A549 (cell line): ENCODE results near the gene STRA8. TPM values are rescaled to one million over a fixed set of nuclear protein-coding genes. Genes with fewer than 3 reads are reported as not detected.

Experiments used
- ATAC-seq, 2 experiments: fragments of 200-7000 bp in 1 of 2; fragments of >200 bp in 1 of 2; cut with Nextera tagmentation in 1 of 2; cut with Tn5 transposase in 1 of 2; 3 replicates each; pipeline versions ENCODE4 v1.8.0 to v1.9.1; 2018 to 2020; ENCODE audit warnings: mild to moderate bottlenecking in 1 of 2, moderate library complexity in 1 of 2
- CTCF ChIA-PET: fragments of 300-600 bp; sonication (Branson Sonifier 250); formaldehyde crosslinking; extraction: SDS; loops from one replicate; lab custom pipeline; 2021; ENCODE audit warnings: antibody characterized with exemption, inconsistent platforms; lab: Yijun Ruan, JAX
- POLR2A ChIA-PET: fragments of 350-600 bp; formaldehyde crosslinking; extraction: SDS; loops from one replicate; lab custom pipeline; 2021; ENCODE audit warnings: antibody characterized with exemption, inconsistent platforms; lab: Yijun Ruan, JAX
- DNase-seq, 2 experiments: peaks; one replicate each; pipeline versions ENCODE4 v3.0.0 to v3.0.0-alpha.2; 2011 to 2016; ENCODE audit warnings: low read depth in 1 of 2, low spot score in 1 of 2
- FAIRE-seq: peaks from 2 replicates; lab custom pipeline; 2011; peaks lifted over from hg19 to GRCh38; lab: Jason Lieb, UNC
- H3K27ac ChIP-seq, 2 experiments: fragments of >200 bp; sonication (Bioruptor Twin); formaldehyde crosslinking; 3 replicates each; pipeline ENCODE4 v1.5.1; 2016 to 2017
- H3K4me1 ChIP-seq: fragments of >200 bp; sonication (Bioruptor Twin); formaldehyde crosslinking; 3 replicates; pipeline ENCODE4 v1.6.1; 2016
- H3K4me2 ChIP-seq: fragments of >200 bp; sonication (Bioruptor Twin); formaldehyde crosslinking; 3 replicates; pipeline ENCODE4 v1.6.1; 2016
- H3K4me3 ChIP-seq: fragments of >200 bp; sonication (Bioruptor Twin); formaldehyde crosslinking; 3 replicates; pipeline ENCODE4 v1.5.1; 2016
- H3K9me3 ChIP-seq: fragments of >200 bp; sonication (Bioruptor Twin); formaldehyde crosslinking; 3 replicates; pipeline ENCODE4 v1.6.1; 2016
- CEBPB ChIP-seq, 2 experiments: fragments of >200 bp in 1 of 2; sonication (Bioruptor Twin) in 1 of 2; formaldehyde crosslinking in 1 of 2; IDR thresholded peaks; 2 replicates each; pipeline ENCODE4 v1.6.1; 2012 to 2016
- CTCF ChIP-seq: fragments of >200 bp; sonication (Bioruptor Twin); formaldehyde crosslinking; IDR thresholded peaks from 3 replicates; pipeline ENCODE4 v1.5.1; 2016
- EP300 ChIP-seq, 2 experiments: fragments of >200 bp; sonication (Bioruptor Twin); formaldehyde crosslinking; IDR thresholded peaks; 2 replicates in 1 of 2; 3 replicates in 1 of 2; pipeline ENCODE4 v1.6.1; 2016 to 2017
- FOSB ChIP-seq: fragments of 250-450 bp; sonication (Bioruptor Pico); IDR thresholded peaks from 2 replicates; pipeline ENCODE4 v1.5.0; 2020; ENCODE audit warnings: mild to moderate bottlenecking, moderate library complexity
- FOSL2 ChIP-seq, 2 experiments: fragments of 450-650 bp in 1 of 2; fragments of >200 bp in 1 of 2; sonication (Bioruptor Twin) in 1 of 2; formaldehyde crosslinking; IDR thresholded peaks; 2 replicates each; pipeline versions ENCODE4 v1.5.0 to v1.6.1; 2016 to 2020; ENCODE audit warnings: mild to moderate bottlenecking in 1 of 2, moderate library complexity in 1 of 2
- GATA3 ChIP-seq: IDR thresholded peaks from 2 replicates; pipeline ENCODE4 v1.6.1; 2012; ENCODE audit warnings: borderline replicate concordance
- HMGXB4 ChIP-seq: fragments of 250-450 bp; sonication (Bioruptor Pico); IDR thresholded peaks from 2 replicates; pipeline ENCODE4 v1.5.0; 2021; ENCODE audit warnings: mild to moderate bottlenecking, moderate library complexity, borderline replicate concordance
- HOXB13 ChIP-seq: fragments of 250-450 bp; sonication (Bioruptor Pico); IDR thresholded peaks from 2 replicates; pipeline ENCODE4 v1.5.0; 2020; ENCODE audit warnings: low read depth, mild to moderate bottlenecking, moderate library complexity
- JUN ChIP-seq, 2 experiments: fragments of >200 bp; sonication (Bioruptor Twin); formaldehyde crosslinking; IDR thresholded peaks; 2 replicates in 1 of 2; 3 replicates in 1 of 2; pipeline ENCODE4 v1.6.1; 2016 to 2017
- JUNB ChIP-seq: fragments of >200 bp; sonication (Bioruptor Twin); formaldehyde crosslinking; IDR thresholded peaks from 2 replicates; pipeline ENCODE4 v1.6.1; 2016
- KDM1A ChIP-seq: fragments of 200-600 bp; sonication (generic); IDR thresholded peaks from 2 replicates; pipeline ENCODE4 v1.6.1; 2016; ENCODE audit warnings: low read depth, mild to moderate bottlenecking
- KDM5A ChIP-seq: fragments of 200-600 bp; sonication (generic); IDR thresholded peaks from 2 replicates; pipeline ENCODE4 v1.6.1; 2016; ENCODE audit warnings: antibody characterized with exemption, mild to moderate bottlenecking
- NR3C1 ChIP-seq: fragments of >200 bp; sonication (Bioruptor Twin); formaldehyde crosslinking; IDR thresholded peaks from 3 replicates; pipeline ENCODE4 v1.6.1; 2017
- RAD21 ChIP-seq, 2 experiments: fragments of >200 bp in 1 of 2; sonication (Bioruptor Twin) in 1 of 2; formaldehyde crosslinking in 1 of 2; IDR thresholded peaks in 1 of 2; conservative IDR thresholded peaks in 1 of 2; 2 replicates in 1 of 2; 3 replicates in 1 of 2; pipeline ENCODE4 v1.6.1; 2012 to 2018; ENCODE audit warnings: inconsistent platforms in 1 of 2
- REST ChIP-seq: fragments of 200-600 bp; sonication (generic); IDR thresholded peaks from 2 replicates; pipeline ENCODE4 v1.6.1; 2016; ENCODE audit warnings: antibody characterized with exemption, mild to moderate bottlenecking, moderate library complexity
- RNF2 ChIP-seq: fragments of 200-600 bp; sonication (generic); IDR thresholded peaks from 2 replicates; pipeline ENCODE4 v1.6.1; 2016; ENCODE audit warnings: low read depth, mild to moderate bottlenecking, antibody characterized with exemption, moderate library complexity, borderline replicate concordance
- WGBS: methylation state at CpG from one replicate; pipeline ENCODE4 v1.1.6; 2017; ENCODE audit errors: missing lambda C conversion rate; 5-methylcytosine and 5-hydroxymethylcytosine counted together
- polyA plus RNA-seq, 4 experiments: library from polyadenylated mRNA; depleted of rRNA in 3 of 4; stranded (reverse); fragments of >200 nt; fragmentation: RNase III in 1 of 4; extraction: RNeasy Plus Mini Kit Qiagen cat#74134 plus additional on column Dnase treatment in 1 of 4; gene quantifications; 2 replicates in 3 of 4; 3 replicates in 1 of 4; pipeline ENCODE4 v1.2.3, GENCODE V29; 2011 to 2017

Gene STRA8
- polyA plus RNA-seq, 2 of the 4 experiments (the other 2 are of a cell fraction): not detected

- DNase-seq: no peak
- no peak for ATAC-seq
- H3K9me3 ChIP-seq: no peaks in the 10 kb centered on the region
- ChIA-PET POLR2A (no interaction called here), CTCF (interaction anchor here (0.9 kb wide), 1 partner anchor 128 kb away, joined by 3 read pairs; no protein-coding TSS in a partner anchor)
- no peak for TF ChIP-seq RNF2
- TF ChIP-seq JUNB: no peak
- TF ChIP-seq KDM5A: no peak
- TF ChIP-seq KDM1A: no peak
- TF ChIP-seq HOXB13: no peak
- no peak for TF ChIP-seq REST
- no peak for TF ChIP-seq JUN (IDR thresholded peaks at IDR 0.05)
- no peak for TF ChIP-seq CTCF
- no peak for TF ChIP-seq HMGXB4 (CRISPR knock-in tag)
- no peak for TF ChIP-seq NR3C1
- TF ChIP-seq FOSB (CRISPR knock-in tag): no peak
- FAIRE-seq: no peak
- H3K4me2 ChIP-seq: no peak overlapping the region
- 0 out of 3 replicates have a peak, but pooled peaks cover 7% of the 10 kb centered on the region for H3K4me1 ChIP-seq
- no peak overlapping the region for H3K4me3 ChIP-seq
- WGBS: 76% methylated on average over 7 of the region's 7 CpGs
- H3K27ac ChIP-seq: no peak overlapping the region
Measured at GRCh38 chr7:135206941-135207391, 26.7 kb upstream of the STRA8 start.

- TF ChIP-seq RAD21 (conservative IDR thresholded peaks at IDR 0.05 in 1 of 2, IDR thresholded peaks at IDR 0.05 in 1 of 2): no peak
- TF ChIP-seq GATA3: no peak
- no peak for TF ChIP-seq FOSL2 (IDR thresholded peaks at IDR 0.05)
- no peak for TF ChIP-seq FOSL2 (CRISPR knock-in tag; IDR thresholded peaks at IDR 0.05)
- no peak for TF ChIP-seq JUNB
- no peak for TF ChIP-seq CEBPB (IDR thresholded peaks at IDR 0.05)
- TF ChIP-seq EP300 (IDR thresholded peaks at IDR 0.05): no peak
- TF ChIP-seq HMGXB4 (CRISPR knock-in tag): no peak
- H3K27ac ChIP-seq: no peak overlapping the region
- CTCF ChIA-PET: interaction anchor here (0.9 to 1.1 kb wide), 2 partner anchors 9 to 128 kb away, joined by 3 to 4 read pairs; no protein-coding TSS in a partner anchor
- ATAC-seq (no peak), FAIRE-seq (no peak), DNase-seq (no peak)
- H3K4me1 ChIP-seq: 0 out of 3 replicates have a peak, but pooled peaks cover 10% of the 10 kb centered on the region
- H3K9me3 ChIP-seq: no peaks in the 10 kb centered on the region
- no peak overlapping the region for H3K4me3 ChIP-seq
- H3K4me2 ChIP-seq: no peak overlapping the region
- POLR2A ChIA-PET: no interaction called here
- WGBS: 79% methylated on average over 8 of the region's 8 CpGs
Measured at GRCh38 chr7:135207406-135208101, 26.1 kb upstream of the STRA8 start.
